GM10266 (cell line): ENCODE results near the gene KRTAP1-1.
"Not testable (repeated sequence)": the region's sequence is repeated elsewhere in the genome, so short reads cannot be mapped to it uniquely, and the experiment has no call there.

Source experiments
- DNase-seq: peaks from one replicate; pipeline ENCODE4 v3.0.0; 2012; ENCODE audit errors: extremely low spot score
- CTCF ChIP-seq: IDR thresholded peaks from 2 replicates; pipeline ENCODE4 v1.5.1; 2012; ENCODE audit warnings: mild to moderate bottlenecking, low read depth; ENCODE audit not compliant: control insufficient read depth, insufficient read depth; ENCODE audit errors: missing control alignments

KRTAP1-1 gene

GRCh38 chr17:41003926-41004325 is 37.3 kb downstream of the KRTAP1-1 start:
- DNase-seq: no peak
- no peak for TF ChIP-seq CTCF

GRCh38 chr17:41002814-41003213 is 38.4 kb downstream of the KRTAP1-1 start:
- no peak for DNase-seq

GRCh38 chr17:41001795-41002194 is 39.5 kb downstream of the KRTAP1-1 start:
- no peak for DNase-seq
- no peak for TF ChIP-seq CTCF

More at GRCh38 chr17:41002814-41003213, 38.4 kb downstream of the KRTAP1-1 start:
- no peak for TF ChIP-seq CTCF

GRCh38 chr17:40999563-40999962 is 41.7 kb downstream of the KRTAP1-1 start, which contains the start of gene KRTAP3-2:
Gene KRTAP3-2 (minus strand): TSS chr17:40999906. CDS start chr17:40999853, 53 bp downstream.
- not testable (repeated sequence) for DNase-seq

GRCh38 chr17:40997361-40997760 is 43.9 kb downstream of the KRTAP1-1 start:
- DNase-seq: no peak
- no peak for TF ChIP-seq CTCF

- no peak for DNase-seq
- no peak for TF ChIP-seq CTCF
Observed at GRCh38 chr17:40996829-40997228, 44.4 kb downstream of the KRTAP1-1 start.

GRCh38 chr17:40995116-40995515 is 46.1 kb downstream of the KRTAP1-1 start:
- no peak for DNase-seq
- no peak for TF ChIP-seq CTCF

- no peak for DNase-seq
- no peak for TF ChIP-seq CTCF
Observed at GRCh38 chr17:40993839-40994238, 47.4 kb downstream of the KRTAP1-1 start, which contains the start of gene KRTAP3-3. Gene KRTAP3-3 (minus strand): TSS chr17:40994164. CDS start chr17:40994097, 67 bp downstream.
